Keratinocyte (primary cell): ENCODE results near the gene GPR180.

ENCODE experiments used
- EZH2 ChIP-seq: IDR thresholded peaks from one replicate; pipeline ENCODE4 v1.6.1; 2012; ENCODE audit warnings: inconsistent platforms, mild to moderate bottlenecking, low read length, moderate library complexity
- TF ChIP-seq, protein P1 (sequence below), 3 experiments: IDR thresholded peaks in 1 of 3; conservative IDR thresholded peaks in 1 of 3; optimal IDR thresholded peaks in 1 of 3; 2 replicates in 2 of 3; 3 replicates in 1 of 3; pipeline versions ENCODE3 to v1.5.1; 2011; ENCODE audit warnings: low read length in 3 of 3, mild to moderate bottlenecking in 3 of 3, moderate library complexity in 2 of 3, control low read depth in 1 of 3, inconsistent platforms in 1 of 3; ENCODE audit not compliant: insufficient read depth in 2 of 3; ENCODE audit errors: extremely low read depth in 1 of 3

DNA sequence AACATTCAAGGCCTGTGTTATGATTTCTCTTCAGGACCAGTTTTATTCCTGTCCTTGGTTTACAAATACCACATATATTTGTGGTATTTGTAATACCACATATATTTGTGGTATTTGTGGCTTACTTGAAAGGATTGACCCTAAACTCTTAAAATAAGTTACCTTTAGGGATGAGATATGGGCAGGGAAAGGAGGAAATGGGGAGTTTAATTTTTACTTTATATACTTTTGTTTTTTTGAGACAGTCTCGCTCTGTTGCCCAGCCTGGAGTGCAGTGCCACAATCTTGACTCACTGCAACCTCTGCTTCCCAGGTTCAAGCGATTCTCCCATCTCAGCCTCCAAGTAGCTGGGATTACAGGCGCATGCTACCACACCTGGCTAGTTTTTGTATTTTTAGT is 3.4 kb upstream of the GPR180 start:
- TF ChIP-seq EZH2: no peak
- TF ChIP-seq, protein P1, sequence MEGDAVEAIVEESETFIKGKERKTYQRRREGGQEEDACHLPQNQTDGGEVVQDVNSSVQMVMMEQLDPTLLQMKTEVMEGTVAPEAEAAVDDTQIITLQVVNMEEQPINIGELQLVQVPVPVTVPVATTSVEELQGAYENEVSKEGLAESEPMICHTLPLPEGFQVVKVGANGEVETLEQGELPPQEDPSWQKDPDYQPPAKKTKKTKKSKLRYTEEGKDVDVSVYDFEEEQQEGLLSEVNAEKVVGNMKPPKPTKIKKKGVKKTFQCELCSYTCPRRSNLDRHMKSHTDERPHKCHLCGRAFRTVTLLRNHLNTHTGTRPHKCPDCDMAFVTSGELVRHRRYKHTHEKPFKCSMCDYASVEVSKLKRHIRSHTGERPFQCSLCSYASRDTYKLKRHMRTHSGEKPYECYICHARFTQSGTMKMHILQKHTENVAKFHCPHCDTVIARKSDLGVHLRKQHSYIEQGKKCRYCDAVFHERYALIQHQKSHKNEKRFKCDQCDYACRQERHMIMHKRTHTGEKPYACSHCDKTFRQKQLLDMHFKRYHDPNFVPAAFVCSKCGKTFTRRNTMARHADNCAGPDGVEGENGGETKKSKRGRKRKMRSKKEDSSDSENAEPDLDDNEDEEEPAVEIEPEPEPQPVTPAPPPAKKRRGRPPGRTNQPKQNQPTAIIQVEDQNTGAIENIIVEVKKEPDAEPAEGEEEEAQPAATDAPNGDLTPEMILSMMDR (optimal IDR thresholded peaks at IDR 0.05 in 1 of 3, IDR thresholded peaks at IDR 0.05 in 1 of 3, conservative IDR thresholded peaks at IDR 0.05 in 1 of 3; ENCODE audit: extremely low read depth in 1 of 3, insufficient read depth in 2 of 3, low read length in 3 of 3): no peak
